HCT116 (cell line): ENCODE results near the gene KY.

Experiments
- EZH2phosphoT487 ChIP-seq: fragments of 200-600 bp; IDR thresholded peaks from 2 replicates; pipeline ENCODE4 v1.6.1; 2018; ENCODE audit warnings: antibody characterized with exemption, borderline replicate concordance
- REST ChIP-seq: IDR thresholded peaks from 2 replicates; pipeline ENCODE4 v1.6.1; 2012; ENCODE audit warnings: low read depth

- no peak for TF ChIP-seq REST
- TF ChIP-seq EZH2phosphoT487 = no peak
Observed at GRCh38 chr3:134568790-134569189, 82.0 kb downstream of the KY start.
